ENCODE measurements around the gene SUPT6H.

The SUPT6H gene

DNA sequence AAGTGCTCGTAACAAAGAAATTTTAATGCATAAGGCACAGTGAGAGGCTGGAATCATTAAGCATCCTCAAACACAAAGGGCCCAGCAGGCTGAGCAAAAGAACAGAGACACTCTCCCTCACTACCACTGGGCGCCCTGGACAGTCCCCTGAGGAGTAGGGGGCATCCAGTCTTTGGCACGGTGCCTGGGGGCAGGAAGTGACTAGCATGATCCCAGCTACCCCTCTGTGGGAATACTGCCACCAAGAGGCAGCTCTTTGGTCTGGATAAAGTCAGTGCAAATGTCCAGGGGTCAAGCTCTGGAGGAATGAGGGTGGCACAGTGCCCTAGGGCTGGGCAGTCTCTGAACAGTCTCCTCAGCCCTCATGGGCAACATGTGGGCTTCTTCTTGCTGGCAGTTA is 52.3 kb downstream of the SUPT6H start:
- TF ChIP-seq, protein P1, sequence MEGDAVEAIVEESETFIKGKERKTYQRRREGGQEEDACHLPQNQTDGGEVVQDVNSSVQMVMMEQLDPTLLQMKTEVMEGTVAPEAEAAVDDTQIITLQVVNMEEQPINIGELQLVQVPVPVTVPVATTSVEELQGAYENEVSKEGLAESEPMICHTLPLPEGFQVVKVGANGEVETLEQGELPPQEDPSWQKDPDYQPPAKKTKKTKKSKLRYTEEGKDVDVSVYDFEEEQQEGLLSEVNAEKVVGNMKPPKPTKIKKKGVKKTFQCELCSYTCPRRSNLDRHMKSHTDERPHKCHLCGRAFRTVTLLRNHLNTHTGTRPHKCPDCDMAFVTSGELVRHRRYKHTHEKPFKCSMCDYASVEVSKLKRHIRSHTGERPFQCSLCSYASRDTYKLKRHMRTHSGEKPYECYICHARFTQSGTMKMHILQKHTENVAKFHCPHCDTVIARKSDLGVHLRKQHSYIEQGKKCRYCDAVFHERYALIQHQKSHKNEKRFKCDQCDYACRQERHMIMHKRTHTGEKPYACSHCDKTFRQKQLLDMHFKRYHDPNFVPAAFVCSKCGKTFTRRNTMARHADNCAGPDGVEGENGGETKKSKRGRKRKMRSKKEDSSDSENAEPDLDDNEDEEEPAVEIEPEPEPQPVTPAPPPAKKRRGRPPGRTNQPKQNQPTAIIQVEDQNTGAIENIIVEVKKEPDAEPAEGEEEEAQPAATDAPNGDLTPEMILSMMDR (conservative IDR thresholded peaks at IDR 0.05; ENCODE audit: low read depth, low read length) = no peak
- H3K4me3 ChIP-seq (ENCODE audit: low read length) = no peak overlapping the region
- DNase-seq (ENCODE audit: low read depth) = no peak

DNA sequence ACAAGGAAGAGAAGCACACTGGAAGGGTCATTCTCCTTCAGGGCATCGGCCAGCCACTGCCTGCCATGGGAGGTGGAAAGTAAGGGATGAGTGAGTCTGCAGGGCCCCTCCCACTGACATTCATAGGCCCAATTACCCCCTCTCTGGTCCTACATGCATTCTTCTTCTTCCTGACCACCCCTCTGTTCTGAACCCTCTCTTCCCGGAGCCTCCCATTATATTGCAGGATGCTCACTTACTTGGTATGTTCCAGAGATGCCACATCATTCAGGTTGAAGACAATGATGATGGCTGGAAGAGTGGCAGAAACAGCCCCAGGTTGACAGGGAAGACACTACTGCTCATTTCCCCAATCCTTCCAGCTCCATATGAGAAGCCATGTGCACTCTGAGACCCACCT is 53.2 kb downstream of the SUPT6H start:
- TF ChIP-seq, protein P1 (conservative IDR thresholded peaks at IDR 0.05; ENCODE audit: low read depth, low read length) = no peak
- no peak for DNase-seq (ENCODE audit: low read depth)
- no peak overlapping the region for H3K4me3 ChIP-seq (ENCODE audit: low read length)

DNA sequence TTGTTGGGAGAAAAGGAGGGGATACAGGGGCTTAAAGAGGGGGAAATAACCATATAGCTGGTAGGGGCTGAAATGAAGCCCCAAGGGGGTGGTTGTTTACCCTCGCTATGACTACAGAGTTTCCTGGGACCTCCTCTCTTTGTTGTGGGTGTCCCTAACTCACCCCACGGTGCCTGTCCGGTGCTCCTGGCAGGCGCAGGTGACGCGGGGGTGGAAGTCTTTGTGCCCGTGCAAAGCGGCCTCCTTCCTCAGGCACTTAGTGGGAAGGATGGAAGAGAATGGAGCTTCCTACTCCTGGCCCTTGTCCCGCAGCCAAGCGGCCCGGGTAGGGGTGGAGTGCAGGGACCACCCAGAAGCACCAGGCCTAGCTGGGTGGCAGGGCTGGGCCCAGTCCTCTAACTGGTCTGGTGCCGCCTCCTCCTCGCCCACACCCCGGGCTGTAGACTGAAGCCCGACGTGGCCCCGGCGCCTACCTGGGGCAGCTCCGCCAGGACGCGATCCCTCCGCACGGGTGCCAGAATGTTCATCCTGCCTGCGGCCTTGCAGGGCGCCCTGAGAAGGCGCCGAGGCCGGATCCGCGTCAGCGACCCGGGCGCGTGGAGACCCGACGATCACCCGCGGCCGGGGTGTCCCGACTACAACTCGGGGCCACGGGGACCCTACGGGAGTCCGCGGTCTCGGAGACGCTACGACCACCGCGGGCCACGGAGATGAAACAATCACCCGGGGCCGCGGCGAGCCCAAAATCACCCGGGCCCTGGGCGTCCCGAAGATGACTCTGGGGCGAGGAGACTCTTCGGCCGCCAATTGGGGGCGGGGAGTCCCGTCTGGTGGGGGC is 55.0 kb downstream of the SUPT6H start:
- peak overlapping the region; percentile 81 for H3K4me3 ChIP-seq (ENCODE audit: low read length)
- TF ChIP-seq, protein P1 (conservative IDR thresholded peaks at IDR 0.05; ENCODE audit: low read depth, low read length) = no peak
- peak; percentile 8 for DNase-seq (ENCODE audit: low read depth)

DNA sequence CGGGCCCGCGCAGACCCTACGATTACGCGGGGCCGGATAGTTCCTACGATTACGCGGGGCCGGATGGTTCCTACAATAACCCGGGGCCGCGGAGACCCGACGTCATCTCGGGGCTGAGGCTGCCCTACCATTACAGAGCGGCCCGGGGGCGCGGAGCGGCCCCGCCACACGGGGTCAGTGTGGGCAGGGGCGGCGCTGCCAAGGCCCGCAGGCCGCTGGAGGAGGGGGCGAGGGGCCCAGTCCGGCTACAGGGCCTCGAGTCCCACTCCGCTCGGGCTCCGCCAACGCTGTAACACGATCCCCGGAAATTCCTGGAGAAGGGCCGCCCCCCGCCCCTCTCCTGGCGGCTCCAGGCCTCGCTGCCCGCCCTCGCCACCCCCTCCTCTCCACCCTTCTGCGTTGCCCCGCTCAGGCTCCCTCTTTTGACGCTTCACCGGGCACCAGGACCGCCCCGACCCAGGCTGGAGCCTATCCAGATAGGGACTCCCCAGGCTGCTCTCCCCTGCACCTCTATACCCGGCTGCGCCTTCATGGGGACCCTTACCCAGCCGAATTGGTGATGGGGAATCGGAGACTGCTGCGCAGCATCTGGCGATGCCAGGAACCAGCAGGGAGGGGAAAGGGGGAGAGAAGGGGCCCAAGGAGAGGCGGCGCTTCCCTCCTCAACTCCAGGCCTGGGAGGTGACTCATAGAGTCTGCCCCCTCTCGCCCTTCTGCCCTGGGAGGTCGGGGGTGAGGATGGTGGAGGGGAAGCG is 55.8 kb downstream of the SUPT6H start, which contains the start of gene RAB34:
RAB34 (minus strand) TSS at position 291 of the 755 bp plus-strand sequence. CDS start 602 bp downstream, outside the sequence.
- H3K4me3 ChIP-seq (ENCODE audit: low read length) = peak within 1 kb of the TSS; percentile 81
- TF ChIP-seq, protein P1 (conservative IDR thresholded peaks at IDR 0.05; ENCODE audit: low read depth, low read length) = peak; percentile 45
- peak; percentile 68 for DNase-seq (ENCODE audit: low read depth)

- no peak for DNase-seq (ENCODE audit: low read depth)
- peak overlapping the region; percentile 81 for H3K4me3 ChIP-seq (ENCODE audit: low read length)
- TF ChIP-seq, protein P1 (conservative IDR thresholded peaks at IDR 0.05; ENCODE audit: low read depth, low read length) = no peak
Measured at GRCh38 chr17:28718333-28719020, 56.5 kb downstream of the SUPT6H start.

DNA sequence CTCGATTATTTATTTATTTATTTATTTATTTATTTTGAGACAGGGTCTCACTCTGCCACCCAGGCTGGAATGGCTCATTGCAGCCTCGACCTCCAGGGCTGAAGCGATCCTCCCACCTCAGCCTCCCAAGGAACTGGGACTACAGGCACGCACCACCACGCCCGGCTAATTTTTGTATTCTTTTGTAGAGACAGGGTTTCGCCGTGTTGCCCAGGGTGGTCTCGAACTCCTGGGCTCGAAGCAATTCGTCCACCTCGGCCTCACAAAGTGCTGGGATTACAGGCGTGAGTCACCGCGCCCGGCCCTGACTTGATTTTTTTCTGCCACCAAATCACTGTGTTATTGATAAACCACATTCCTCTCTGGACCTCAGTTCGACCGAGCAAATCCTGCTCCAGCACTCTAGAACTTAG is 57.0 kb downstream of the SUPT6H start:
- TF ChIP-seq, protein P1 (conservative IDR thresholded peaks at IDR 0.05; ENCODE audit: low read depth, low read length) = no peak
- H3K4me3 ChIP-seq (ENCODE audit: low read length) = peak overlapping the region; percentile 79
- no peak for DNase-seq (ENCODE audit: low read depth)

Data from retinal pigment epithelial cell (primary cell).